Heart left ventricle (tissue), 16 donors: ENCODE measurements around the gene ZNF12. TPM values are rescaled to one million over a fixed set of nuclear protein-coding genes. Genes with fewer than 3 reads are reported as not detected.

ENCODE experiments used
- ATAC-seq, 4 donors: fragments of 200-7000 bp; cut with Tn5 transposase; one replicate each; pipeline ENCODE4 v1.9.1; 2020 to 2022; ENCODE audit warnings: moderate library complexity in 4 of 4, mild to moderate bottlenecking in 3 of 4, moderate number of reproducible peaks in 1 of 4
- DNase-seq, 5 donors: peaks; one replicate each; pipeline ENCODE4 v3.0.0-alpha.2; 2020
- H3K27ac ChIP-seq, 12 donors: fragments of 200-600 bp; sonication (generic) in 4 of 12; one replicate each; pipeline versions ENCODE4 v1.5.0 to v1.8.0; 2016 to 2022; ENCODE audit warnings: mild to moderate bottlenecking in 2 of 12
- H3K27me3 ChIP-seq, 9 donors: fragments of 200-600 bp; sonication (generic) in 2 of 9; one replicate each; pipeline versions ENCODE4 v1.5.1 to v1.8.0; 2016 to 2022; ENCODE audit warnings: mild to moderate bottlenecking in 3 of 9
- H3K36me3 ChIP-seq, 9 donors: fragments of 200-600 bp; sonication (generic) in 2 of 9; one replicate each; pipeline versions ENCODE4 v1.5.0 to v1.8.0; 2018 to 2022; ENCODE audit warnings: mild to moderate bottlenecking in 2 of 9
- H3K4me1 ChIP-seq, 12 donors: fragments of 200-600 bp; sonication (generic) in 4 of 12; one replicate each; pipeline versions ENCODE4 v1.5.0 to v1.8.0; 2016 to 2022; ENCODE audit warnings: mild to moderate bottlenecking in 3 of 12
- H3K4me3 ChIP-seq, 12 donors: fragments of 200-600 bp; sonication (generic) in 4 of 12; one replicate each; pipeline versions ENCODE4 v1.5.0 to v1.8.0; 2017 to 2022; ENCODE audit warnings: mild to moderate bottlenecking in 9 of 12, moderate library complexity in 4 of 12
- H3K9me3 ChIP-seq, 12 donors: fragments of 200-600 bp; sonication (generic) in 4 of 12; one replicate each; pipeline versions ENCODE4 v1.5.0 to v1.8.0; 2016 to 2022; ENCODE audit warnings: mild to moderate bottlenecking in 1 of 12
- CTCF ChIP-seq, 12 donors: fragments of 200-600 bp; sonication (generic) in 4 of 12; IDR thresholded peaks; one replicate each; pipeline versions ENCODE4 v1.5.0 to v1.8.0; 2018 to 2022; ENCODE audit warnings: antibody characterized with exemption in 12 of 12, mild to moderate bottlenecking in 5 of 12
- POLR2A ChIP-seq, 2 donors: fragments of 450-650 bp; IDR thresholded peaks; one replicate each; pipeline ENCODE4 v1.6.1; 2017; ENCODE audit warnings: antibody characterized with exemption in 2 of 2, mild to moderate bottlenecking in 2 of 2, moderate library complexity in 2 of 2
- WGBS, 4 donors: extraction: QIAGEN DNeasy Blood & Tissue Kit in 2 of 4; methylation state at CpG; one replicate each; pipeline versions ENCODE4 v1.1.5 to v1.1.7; 2013 to 2018; 5-methylcytosine and 5-hydroxymethylcytosine counted together
- intact Hi-C, 10 donors: fragments of 100-400 bp; cut with DNase I; formaldehyde crosslinking; loops; one replicate each; pipeline versions ENCODE4 v1.11.1 to v1.14.2; 2022
- polyA plus RNA-seq, 2 donors: library from polyadenylated mRNA; stranded (reverse); fragments of 200-250 nt; gene quantifications; one replicate each; pipeline ENCODE4 v1.2.3, GENCODE V29; 2013
- total RNA-seq, 9 donors: library from RNA; depleted of rRNA in 2 of 9; stranded (reverse); fragments of >200 nt in 2 of 9; fragmentation: NEBNext Ultra II Directional in 3 of 9; extraction: Animal tissue kit (Norgen Biotek cat#: 25700) in 3 of 9; gene quantifications; one replicate each; pipeline versions ENCODE4 v1.1.0 to v1.2.4, GENCODE V29; 2016 to 2023
- donor health status: ischemic (EF 13 %, LVEDD 7.1; RV severe dilation, severe dysfunction).
- donor health status: healthy with polysubstance abuse.
- donor health status: DM: no; HTN: yes; CAD: no.
- donor health status: DM: no; HTN: no; CAD: no.
- donor health status: ischemic (EF 25% LVEDD 6.9; RV normal size, moderate dysfunction).
- donor health status: ischemic (EF 25% LVEDD 5.7; RV mildly dilated, moderate dysfunction).
- donor health status: healthy.
- donor health status: DM: yes; HTN: yes; CAD: no.
- donor health status: ischemic (EF 35%, LVEDD 5.7; RV mildly dilated, moderate dysfunction).
- donor health status: nonischemic (EF 11% LVEDD 7.7; RV severe dilation, severe dysfunction).
- donor health status: DM: yes; HTN: yes; CAD: no.
- donor health status: PGD.
- donor health status: ischemic (EF 29% LVEDD 5.4; RV normal size, mild dysfunction).
- donor health status: nonischemic (EF 23%, LVEDD 6.1; RV moderate dilation, normal function).

Gene ZNF12
- total and polyA plus RNA-seq, 11 donors: 6.4 to 20.1 (median 13.4) TPM

DNA sequence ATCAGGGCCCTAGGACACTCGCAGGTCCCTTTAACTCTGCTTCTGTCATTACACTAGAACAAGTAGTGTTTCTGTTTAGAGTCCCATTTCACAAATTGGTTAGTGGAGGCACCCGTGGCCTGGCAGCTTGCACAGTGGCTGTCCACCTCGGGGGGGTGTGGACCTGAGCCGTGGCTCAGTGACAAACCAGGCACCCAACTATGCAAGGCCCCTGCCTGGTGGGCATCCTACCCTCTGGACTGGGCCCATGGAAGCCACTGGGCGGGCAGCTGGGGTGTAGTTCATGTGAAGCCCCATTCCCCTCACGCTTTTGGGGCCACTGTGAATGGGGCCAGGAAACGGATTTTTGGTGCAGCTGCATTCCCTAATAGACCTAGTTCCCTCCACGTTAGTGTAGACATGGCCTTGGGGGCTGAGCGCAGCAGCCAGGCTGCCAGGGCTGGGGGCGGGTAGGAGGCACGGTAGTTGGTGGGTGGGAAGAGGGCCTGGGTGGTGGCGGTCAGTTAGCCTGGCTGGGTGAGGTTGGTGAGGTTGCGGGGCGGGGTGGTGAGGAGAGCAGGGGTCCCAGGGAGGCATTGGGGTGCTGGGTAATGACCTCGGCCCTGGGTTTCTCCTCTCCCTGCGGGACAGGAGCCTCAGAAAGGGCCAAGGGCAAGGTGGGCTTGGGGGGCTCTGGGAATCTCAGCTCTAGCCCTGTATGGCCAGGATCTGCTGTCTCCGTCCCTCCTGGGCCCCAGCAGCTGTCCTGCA lies 50.9 kb downstream of the ZNF12 start:
- Histone ChIP-seq H3K27me3 (no peaks in the 10 kb centered on the region), H3K36me3 (peaks cover 0 to 42% (median 37%) of the 10 kb centered on the region in 9 donors), H3K27ac (no peak overlapping the region), H3K4me3 (no peak overlapping the region), H3K4me1 (no peaks in the 10 kb centered on the region), H3K9me3 (peaks cover 0 to 11% (median 0%) of the 10 kb centered on the region in 12 donors)
- 89 to 94% (median 92%) methylated on average over 17 of the region's 17 CpGs for WGBS, 4 donors
- no peak for TF ChIP-seq POLR2A (IDR thresholded peaks at IDR 0.05)
- no peak for TF ChIP-seq CTCF (IDR thresholded peaks at IDR 0.05)
- ATAC-seq (no peak), DNase-seq (peak in 1 of 5 donors; percentile 51)
- intact Hi-C loops: no loop called here

DNA sequence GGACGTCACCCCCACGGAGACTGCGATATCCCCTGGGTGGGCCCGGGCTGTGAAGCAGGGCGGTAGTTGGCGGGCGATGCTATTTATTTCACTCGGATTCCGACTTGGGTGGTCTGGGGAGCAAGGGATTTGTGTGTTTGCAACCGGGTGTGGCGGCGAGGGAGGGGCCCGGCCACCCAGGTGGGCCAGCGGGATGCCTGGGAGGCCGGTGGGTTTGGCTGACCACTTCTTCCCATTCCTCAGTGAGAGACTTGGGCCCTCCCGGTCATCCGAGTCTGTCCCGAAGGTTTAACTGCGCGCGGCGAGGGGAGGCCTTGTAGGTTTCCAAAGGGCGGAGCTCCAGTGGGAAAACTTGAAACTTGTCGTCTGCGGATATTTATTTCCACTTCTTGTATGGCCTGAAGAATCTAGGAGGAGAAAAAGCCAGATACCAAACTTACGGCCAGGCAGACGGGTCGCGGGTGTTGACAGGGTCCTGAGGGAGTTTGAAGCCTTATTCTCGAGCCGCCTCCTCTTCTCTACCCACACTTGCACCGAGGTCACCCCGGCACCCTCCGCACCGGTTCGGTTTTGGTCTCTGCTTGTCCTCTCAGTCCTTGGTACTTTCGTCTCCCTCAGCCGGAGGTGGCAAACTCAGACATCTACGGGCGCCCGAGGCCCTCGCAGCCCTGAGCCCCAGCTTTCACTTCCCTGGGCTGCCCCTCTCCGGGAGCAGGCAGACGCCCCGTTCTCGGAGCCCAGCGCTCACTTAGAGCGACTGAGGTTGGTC lies 51.7 kb downstream of the ZNF12 start:
- intact Hi-C loops: no loop called here
- Histone ChIP-seq H3K27ac (no peak overlapping the region), H3K4me1 (no peaks in the 10 kb centered on the region), H3K4me3 (no peak overlapping the region), H3K36me3 (peaks cover 0 to 50% (median 43%) of the 10 kb centered on the region in 9 donors), H3K27me3 (no peaks in the 10 kb centered on the region), H3K9me3 (peaks cover 0 to 11% (median 0%) of the 10 kb centered on the region in 12 donors)
- DNase-seq: peak in 1 of 5 donors; percentile 55
- ATAC-seq: no peak
- TF ChIP-seq POLR2A (IDR thresholded peaks at IDR 0.05) (no peak), CTCF (IDR thresholded peaks at IDR 0.05) (no peak)
- 93 to 95% (median 94%) methylated on average over 48 of the region's 48 CpGs for whole genome bisulfite sequencing, 4 donors

DNA sequence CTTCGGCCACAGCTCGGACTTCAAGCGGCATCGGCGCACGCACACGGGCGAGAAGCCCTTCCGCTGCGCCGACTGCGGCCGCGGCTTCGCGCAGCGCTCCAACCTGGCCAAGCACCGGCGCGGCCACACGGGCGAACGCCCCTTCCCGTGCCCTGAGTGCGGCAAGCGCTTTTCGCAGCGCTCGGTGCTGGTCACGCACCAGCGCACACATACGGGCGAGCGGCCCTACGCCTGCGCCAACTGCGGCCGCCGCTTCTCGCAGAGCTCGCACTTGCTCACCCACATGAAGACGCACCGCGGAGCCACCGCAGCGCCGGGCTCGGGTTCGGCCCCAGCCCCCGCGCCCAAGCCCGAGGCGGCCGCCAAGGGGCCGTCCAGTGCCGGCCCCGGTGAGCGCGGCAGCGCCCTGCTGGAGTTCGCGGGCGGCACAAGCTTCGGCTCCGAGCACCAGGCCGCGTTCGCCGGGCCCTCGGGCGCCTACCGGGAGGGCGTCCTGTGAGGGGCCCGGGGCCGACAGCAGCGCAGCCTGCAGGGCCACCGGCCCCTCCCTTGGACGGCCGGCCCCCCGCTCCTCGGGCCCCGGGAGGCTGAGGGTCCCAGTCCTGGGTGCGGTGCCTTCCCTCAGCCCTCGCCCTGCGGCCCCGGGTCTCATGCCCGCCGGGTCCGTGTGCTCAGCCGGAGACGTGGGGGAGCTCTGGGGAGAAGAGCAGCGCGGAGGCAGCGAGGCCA lies 52.5 kb downstream of the ZNF12 start:
- no peaks in the 10 kb centered on the region for H3K4me1 ChIP-seq
- no peak overlapping the region for H3K27ac ChIP-seq
- ATAC-seq (no peak), DNase-seq (peak in 1 of 5 donors; percentile 51)
- intact Hi-C loops: no loop called here
- no peaks in the 10 kb centered on the region for H3K27me3 ChIP-seq
- 92 to 94% (median 93%) methylated on average over 62 to 94 of the region's 94 CpGs for WGBS, 4 donors
- peaks cover 0 to 11% (median 0%) of the 10 kb centered on the region in 12 donors for H3K9me3 ChIP-seq
- peaks cover 0 to 57% (median 50%) of the 10 kb centered on the region in 9 donors for H3K36me3 ChIP-seq
- TF ChIP-seq POLR2A (IDR thresholded peaks at IDR 0.05) (no peak), CTCF (IDR thresholded peaks at IDR 0.05) (no peak)
- H3K4me3 ChIP-seq: no peak overlapping the region
